ENCODE measurements around the gene TTLL1.
"Not testable (repeated sequence)": the region's sequence is repeated elsewhere in the genome, so short reads cannot be mapped to it uniquely, and the experiment has no call there.

TTLL1 gene

DNA sequence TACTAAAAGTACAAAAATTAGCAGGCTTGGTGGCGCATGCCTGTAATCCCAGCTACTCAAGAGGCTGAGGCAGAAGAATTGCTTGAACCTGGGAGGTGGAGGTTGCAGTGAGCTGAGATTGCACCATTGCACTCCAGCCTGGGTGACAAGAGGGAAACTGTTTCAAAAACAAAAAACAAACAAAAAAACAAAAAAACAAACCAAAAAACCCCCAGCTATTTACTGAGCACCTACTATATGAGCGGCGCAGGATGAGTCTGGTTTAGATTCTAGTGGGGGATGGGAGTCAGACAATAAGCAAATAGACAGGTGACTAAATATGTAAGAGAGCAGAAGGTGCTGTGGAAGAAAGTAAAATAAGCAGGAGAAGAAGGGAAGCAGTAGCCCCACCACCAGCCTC lies 15.8 kb upstream of the TTLL1 start:
- not testable (repeated sequence) for H3K9me3 ChIP-seq (ENCODE audit: control insufficient read depth, low read length); H3K9ac ChIP-seq (ENCODE audit: low read length); H3K4me3 ChIP-seq (ENCODE audit: low read length); H3K27me3 ChIP-seq (ENCODE audit: control insufficient read depth, insufficient read depth, low read length); H3K36me3 ChIP-seq (ENCODE audit: control insufficient read depth, insufficient read depth, low read length)
- peaks cover 12% of the 10 kb centered on the region for H3K4me1 ChIP-seq (ENCODE audit: control insufficient read depth, insufficient read depth, low read length)

DNA sequence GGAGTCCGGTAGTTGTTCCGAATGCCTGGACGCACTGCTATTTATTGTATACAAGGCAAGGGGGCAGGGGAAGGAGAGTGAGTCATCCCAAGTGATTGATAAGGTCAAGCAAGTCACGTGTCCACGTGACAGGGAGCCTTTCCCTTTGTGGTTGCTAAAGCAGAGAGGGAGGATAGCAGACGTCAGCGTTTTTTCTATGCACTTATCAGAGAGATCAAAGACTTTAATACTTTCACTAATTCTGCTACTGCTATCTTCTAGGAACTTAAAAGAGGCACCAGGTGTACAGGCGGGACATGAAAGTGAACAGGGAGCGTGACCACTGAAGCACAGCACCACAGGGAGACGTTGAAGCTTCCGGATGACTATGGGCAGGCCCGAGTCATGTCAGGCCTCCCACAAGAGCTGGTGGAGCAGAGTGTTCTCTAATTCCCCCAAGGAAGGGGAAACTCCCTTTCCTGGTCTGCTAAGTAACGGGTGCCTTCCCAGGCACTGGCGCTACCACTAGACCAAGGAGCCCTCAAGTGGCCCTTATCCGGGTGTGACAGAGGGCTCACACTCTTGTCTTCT lies 14.9 kb upstream of the TTLL1 start:
- H3K4me1 ChIP-seq (ENCODE audit: control insufficient read depth, insufficient read depth, low read length) = peaks cover 12% of the 10 kb centered on the region
- H3K9me3 ChIP-seq (ENCODE audit: control insufficient read depth, low read length); H3K27me3 ChIP-seq (ENCODE audit: control insufficient read depth, insufficient read depth, low read length); H3K36me3 ChIP-seq (ENCODE audit: control insufficient read depth, insufficient read depth, low read length); H3K4me3 ChIP-seq (ENCODE audit: low read length); H3K9ac ChIP-seq (ENCODE audit: low read length): not testable (repeated sequence)

DNA sequence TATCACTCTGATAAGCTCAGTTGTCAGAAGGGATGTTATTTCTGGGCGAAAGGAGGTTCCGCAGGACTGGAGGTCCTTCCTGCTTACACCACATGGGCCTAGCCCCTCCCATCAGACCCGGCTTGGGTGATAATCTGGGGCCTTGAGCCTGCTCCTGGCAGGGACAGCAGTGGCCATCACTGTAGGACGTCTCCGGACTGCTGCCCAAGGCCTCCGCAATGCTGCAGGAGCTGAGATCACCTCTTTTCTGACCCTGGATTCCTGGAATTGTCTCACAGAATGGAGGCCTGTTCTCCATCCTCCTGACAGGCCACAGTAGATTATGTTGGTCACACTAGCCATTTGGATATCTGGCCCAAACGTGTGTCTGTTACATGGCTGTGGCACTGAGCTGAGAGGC lies 12.1 kb upstream of the TTLL1 start:
- Histone ChIP-seq H3K9me3 (ENCODE audit: control insufficient read depth, low read length) (no peaks in the 10 kb centered on the region), H3K4me3 (ENCODE audit: low read length) (no peak overlapping the region), H3K9ac (ENCODE audit: low read length) (no peak overlapping the region), H3K4me1 (ENCODE audit: control insufficient read depth, insufficient read depth, low read length) (peaks cover 12% of the 10 kb centered on the region), H3K36me3 (ENCODE audit: control insufficient read depth, insufficient read depth, low read length) (no peaks in the 10 kb centered on the region), H3K27me3 (ENCODE audit: control insufficient read depth, insufficient read depth, low read length) (no peaks in the 10 kb centered on the region)

- H3K9me3 ChIP-seq (ENCODE audit: control insufficient read depth, low read length) = no peaks in the 10 kb centered on the region
- no peak overlapping the region for H3K4me3 ChIP-seq (ENCODE audit: low read length)
- no peak overlapping the region for H3K9ac ChIP-seq (ENCODE audit: low read length)
Observed at GRCh38 chr22:43100225-43100624, 11.0 kb upstream of the TTLL1 start.

GRCh38 chr22:43099095-43099494 lies 9.9 kb upstream of the TTLL1 start:
- H3K36me3 ChIP-seq (ENCODE audit: control insufficient read depth, insufficient read depth, low read length) = no peaks in the 10 kb centered on the region
- H3K4me1 ChIP-seq (ENCODE audit: control insufficient read depth, insufficient read depth, low read length) = peaks cover 9% of the 10 kb centered on the region
- no peaks in the 10 kb centered on the region for H3K27me3 ChIP-seq (ENCODE audit: control insufficient read depth, insufficient read depth, low read length)
- no peaks in the 10 kb centered on the region for H3K9me3 ChIP-seq (ENCODE audit: control insufficient read depth, low read length)
- H3K9ac ChIP-seq (ENCODE audit: low read length) = no peak overlapping the region
- H3K4me3 ChIP-seq (ENCODE audit: low read length) = no peak overlapping the region

More at GRCh38 chr22:43100225-43100624, 11.0 kb upstream of the TTLL1 start:
- Histone ChIP-seq H3K4me1 (ENCODE audit: control insufficient read depth, insufficient read depth, low read length) (peaks cover 12% of the 10 kb centered on the region), H3K36me3 (ENCODE audit: control insufficient read depth, insufficient read depth, low read length) (no peaks in the 10 kb centered on the region), H3K27me3 (ENCODE audit: control insufficient read depth, insufficient read depth, low read length) (no peaks in the 10 kb centered on the region)

DNA sequence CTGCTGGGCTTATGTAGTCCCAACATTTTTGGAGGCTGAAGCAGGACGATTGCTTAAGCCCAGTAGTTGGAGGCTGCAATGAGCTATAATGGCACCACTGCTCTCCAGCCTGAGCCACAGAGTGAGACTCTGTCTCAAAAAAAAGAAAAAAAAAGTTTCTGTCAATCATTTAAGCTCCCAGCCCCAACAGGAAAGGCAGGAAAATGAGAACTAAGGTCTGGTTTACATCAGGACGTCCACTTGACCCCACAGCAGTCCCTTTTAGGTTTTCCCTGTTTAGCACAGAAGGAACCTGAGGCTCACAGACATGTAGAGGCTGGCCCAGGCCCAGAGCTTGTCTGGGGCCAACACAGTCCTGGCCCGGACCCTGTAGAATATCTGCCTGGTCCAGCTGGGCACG lies 9.2 kb upstream of the TTLL1 start:
- no peaks in the 10 kb centered on the region for H3K36me3 ChIP-seq (ENCODE audit: control insufficient read depth, insufficient read depth, low read length)
- H3K4me3 ChIP-seq (ENCODE audit: low read length) = no peak overlapping the region
- H3K27me3 ChIP-seq (ENCODE audit: control insufficient read depth, insufficient read depth, low read length) = no peaks in the 10 kb centered on the region
- no peaks in the 10 kb centered on the region for H3K9me3 ChIP-seq (ENCODE audit: control insufficient read depth, low read length)
- H3K9ac ChIP-seq (ENCODE audit: low read length) = no peak overlapping the region
- peaks cover 4% of the 10 kb centered on the region for H3K4me1 ChIP-seq (ENCODE audit: control insufficient read depth, insufficient read depth, low read length)

DNA sequence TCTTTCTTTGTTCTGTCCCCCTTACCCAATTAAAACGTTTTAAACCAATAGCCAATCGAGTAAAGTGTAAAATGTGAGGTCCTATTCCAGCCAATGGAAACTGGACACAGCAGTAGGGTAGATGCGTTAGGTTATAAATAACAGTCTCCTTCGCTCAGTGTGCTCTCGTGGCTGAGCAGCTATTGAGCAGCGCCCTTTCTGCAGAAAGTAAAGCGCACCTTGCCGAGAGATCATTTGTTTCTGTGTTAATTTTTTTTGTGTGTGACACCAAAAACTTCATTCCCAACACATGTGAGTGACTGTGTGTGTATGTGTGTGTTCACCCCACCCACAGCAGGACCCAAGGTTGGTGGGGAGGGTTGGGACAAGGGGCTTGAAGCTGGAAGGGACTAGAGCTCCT lies 7.2 kb upstream of the TTLL1 start:
- no peak overlapping the region for H3K4me3 ChIP-seq (ENCODE audit: low read length)
- no peaks in the 10 kb centered on the region for H3K27me3 ChIP-seq (ENCODE audit: control insufficient read depth, insufficient read depth, low read length)
- H3K9me3 ChIP-seq (ENCODE audit: control insufficient read depth, low read length) = no peaks in the 10 kb centered on the region
- H3K4me1 ChIP-seq (ENCODE audit: control insufficient read depth, insufficient read depth, low read length) = peaks cover 4% of the 10 kb centered on the region
- no peak overlapping the region for H3K9ac ChIP-seq (ENCODE audit: low read length)
- no peaks in the 10 kb centered on the region for H3K36me3 ChIP-seq (ENCODE audit: control insufficient read depth, insufficient read depth, low read length)

DNA sequence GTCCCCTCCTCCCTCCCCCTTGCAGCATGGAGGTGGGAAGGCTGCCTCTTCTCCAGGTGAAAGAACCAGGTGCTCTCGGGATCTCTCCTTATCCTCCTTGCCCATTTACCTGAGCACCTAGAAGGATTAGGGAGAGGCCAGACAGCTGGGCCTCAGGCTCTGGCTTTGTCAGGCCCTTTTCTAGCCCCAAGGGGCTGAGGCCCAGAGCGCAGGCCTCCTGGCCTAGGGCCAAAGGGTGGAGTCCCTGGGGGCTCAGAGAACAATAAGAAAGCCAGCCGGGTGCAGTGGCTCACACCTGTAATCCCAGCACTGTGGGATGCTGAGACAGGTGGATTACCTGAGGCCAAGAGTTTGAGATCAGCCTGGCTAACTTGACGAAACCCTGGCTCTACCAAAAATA lies 5.4 kb upstream of the TTLL1 start:
- Histone ChIP-seq H3K27me3 (ENCODE audit: control insufficient read depth, insufficient read depth, low read length) (no peaks in the 10 kb centered on the region), H3K9me3 (ENCODE audit: control insufficient read depth, low read length) (no peaks in the 10 kb centered on the region), H3K9ac (ENCODE audit: low read length) (no peak overlapping the region), H3K36me3 (ENCODE audit: control insufficient read depth, insufficient read depth, low read length) (no peaks in the 10 kb centered on the region), H3K4me1 (ENCODE audit: control insufficient read depth, insufficient read depth, low read length) (no peaks in the 10 kb centered on the region), H3K4me3 (ENCODE audit: low read length) (no peak overlapping the region)

DNA sequence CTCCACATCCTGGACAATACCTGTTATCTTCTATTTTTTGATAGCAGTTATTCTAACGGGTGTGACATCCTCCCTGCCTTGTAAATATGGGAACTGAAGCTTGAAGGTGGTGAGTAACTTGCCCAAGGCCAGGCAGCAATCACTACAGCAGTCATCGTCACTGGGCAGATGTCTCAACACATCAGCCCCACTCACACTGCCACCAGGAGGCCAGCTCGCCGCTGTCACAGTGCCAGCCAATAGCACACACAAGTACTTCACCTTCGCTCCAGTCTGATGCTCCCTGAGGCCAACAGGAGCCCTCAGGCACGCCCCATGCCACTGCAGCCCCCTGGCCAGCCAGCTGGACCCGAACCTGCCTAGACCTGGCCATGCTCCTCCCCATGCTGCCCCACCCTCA lies 4.9 kb upstream of the TTLL1 start:
- Histone ChIP-seq H3K9me3 (ENCODE audit: control insufficient read depth, low read length) (no peaks in the 10 kb centered on the region), H3K9ac (ENCODE audit: low read length) (no peak overlapping the region), H3K4me3 (ENCODE audit: low read length) (no peak overlapping the region), H3K4me1 (ENCODE audit: control insufficient read depth, insufficient read depth, low read length) (no peaks in the 10 kb centered on the region), H3K27me3 (ENCODE audit: control insufficient read depth, insufficient read depth, low read length) (no peaks in the 10 kb centered on the region), H3K36me3 (ENCODE audit: control insufficient read depth, insufficient read depth, low read length) (no peaks in the 10 kb centered on the region)

- H3K4me3 ChIP-seq (ENCODE audit: low read length) = no peak overlapping the region
- H3K9ac ChIP-seq (ENCODE audit: low read length) = no peak overlapping the region
- H3K36me3 ChIP-seq (ENCODE audit: control insufficient read depth, insufficient read depth, low read length) = no peaks in the 10 kb centered on the region
- H3K9me3 ChIP-seq (ENCODE audit: control insufficient read depth, low read length) = no peaks in the 10 kb centered on the region
- H3K27me3 ChIP-seq (ENCODE audit: control insufficient read depth, insufficient read depth, low read length) = no peaks in the 10 kb centered on the region
- H3K4me1 ChIP-seq (ENCODE audit: control insufficient read depth, insufficient read depth, low read length) = no peaks in the 10 kb centered on the region
Observed at GRCh38 chr22:43092085-43092484, 2.9 kb upstream of the TTLL1 start.

GRCh38 chr22:43090130-43090789 lies 1.1 kb upstream of the TTLL1 start:
- Histone ChIP-seq H3K36me3 (ENCODE audit: control insufficient read depth, insufficient read depth, low read length) (no peaks in the 10 kb centered on the region), H3K9ac (ENCODE audit: low read length) (no peak overlapping the region), H3K4me3 (ENCODE audit: low read length) (no peak overlapping the region), H3K4me1 (ENCODE audit: control insufficient read depth, insufficient read depth, low read length) (no peaks in the 10 kb centered on the region), H3K9me3 (ENCODE audit: control insufficient read depth, low read length) (no peaks in the 10 kb centered on the region), H3K27me3 (ENCODE audit: control insufficient read depth, insufficient read depth, low read length) (no peaks in the 10 kb centered on the region)

DNA sequence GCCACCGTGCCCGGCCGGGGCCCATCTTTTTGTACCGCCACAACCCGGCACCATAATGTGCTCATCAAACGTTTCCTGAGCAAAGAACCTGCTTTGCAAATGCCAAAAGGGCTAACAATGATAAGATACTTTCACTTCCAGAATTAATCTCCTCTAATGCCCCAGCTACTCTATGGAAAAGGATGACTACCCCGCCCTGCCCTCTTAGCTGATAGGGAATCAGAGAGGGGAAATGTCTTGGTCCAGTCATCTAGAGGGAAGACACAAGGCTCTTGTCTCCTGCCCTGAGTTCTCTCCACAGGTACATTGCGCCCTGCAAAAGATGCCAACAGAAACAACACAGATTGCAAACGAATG lies 586 bp downstream of the TTLL1 start:
- Histone ChIP-seq H3K27me3 (ENCODE audit: control insufficient read depth, insufficient read depth, low read length) (no peaks in the 10 kb centered on the region), H3K9ac (ENCODE audit: low read length) (peak overlapping the region; percentile 19), H3K9me3 (ENCODE audit: control insufficient read depth, low read length) (no peaks in the 10 kb centered on the region), H3K4me3 (ENCODE audit: low read length) (peak overlapping the region; percentile 32), H3K4me1 (ENCODE audit: control insufficient read depth, insufficient read depth, low read length) (no peaks in the 10 kb centered on the region), H3K36me3 (ENCODE audit: control insufficient read depth, insufficient read depth, low read length) (no peaks in the 10 kb centered on the region)
